GM21526 (cell line): ENCODE results near the gene NCKAP5L.

Source experiments
- ATAC-seq: cut with Tn5 transposase; IDR thresholded peaks from one replicate; pipeline ENCODE4 v1.9.1; 2021; ENCODE audit warnings: moderate library complexity; ENCODE audit not compliant: unreplicated experiment, low FRiP score

The NCKAP5L gene

DNA sequence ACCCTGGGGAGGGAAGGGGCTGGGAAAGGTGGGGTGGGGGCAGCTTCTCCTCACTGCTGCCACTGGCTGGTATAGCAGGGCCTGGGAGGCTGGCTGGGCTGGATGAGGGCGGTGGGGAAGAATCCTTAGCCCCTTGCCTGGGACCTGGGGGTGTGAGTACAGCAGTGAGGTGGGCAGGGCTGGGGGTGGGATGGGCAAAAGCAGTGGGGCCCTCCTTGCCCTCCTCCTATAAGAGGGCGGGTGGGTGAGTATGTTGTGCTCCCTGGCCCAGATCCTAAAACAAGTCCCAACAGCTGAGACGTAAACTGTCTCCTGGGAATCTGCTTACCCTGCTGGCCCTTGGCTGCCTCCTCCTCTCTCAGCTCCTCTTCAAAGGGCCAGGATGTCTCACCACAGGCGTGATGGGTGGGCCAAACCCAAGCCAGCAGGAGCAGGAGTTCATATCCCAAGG is 2.2 kb downstream of the NCKAP5L start:
- ATAC-seq: no peak

DNA sequence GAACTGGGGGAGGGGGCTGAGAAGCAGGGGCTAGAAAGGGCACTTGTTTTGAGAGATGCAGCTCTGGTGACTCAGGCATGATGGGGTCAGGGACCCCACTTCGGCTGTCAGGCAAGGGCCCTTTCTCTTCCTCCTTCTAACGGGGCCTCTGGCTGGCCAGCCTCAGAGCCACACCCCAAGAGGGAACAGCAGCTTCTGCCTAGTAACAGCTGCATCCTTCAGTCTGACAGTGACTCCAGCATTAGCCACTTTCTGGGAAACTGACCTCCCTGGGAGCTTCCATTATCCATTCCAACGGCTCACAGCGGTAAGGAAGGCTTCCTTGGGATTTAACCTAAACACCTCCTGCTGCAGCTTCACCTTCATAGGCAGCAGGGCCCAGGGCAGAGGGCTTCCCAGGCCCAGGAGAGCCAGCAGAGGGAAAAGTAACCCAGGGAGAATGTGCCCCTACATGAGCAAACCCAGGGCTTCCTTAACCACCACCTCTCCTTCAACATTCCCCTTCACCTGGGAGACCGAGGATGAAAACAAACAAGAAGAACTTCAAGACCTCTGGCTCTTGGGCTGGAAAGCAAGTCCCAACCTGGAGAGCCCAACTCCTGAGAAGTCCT is 2.7 kb downstream of the NCKAP5L start:
- ATAC-seq: no peak

DNA sequence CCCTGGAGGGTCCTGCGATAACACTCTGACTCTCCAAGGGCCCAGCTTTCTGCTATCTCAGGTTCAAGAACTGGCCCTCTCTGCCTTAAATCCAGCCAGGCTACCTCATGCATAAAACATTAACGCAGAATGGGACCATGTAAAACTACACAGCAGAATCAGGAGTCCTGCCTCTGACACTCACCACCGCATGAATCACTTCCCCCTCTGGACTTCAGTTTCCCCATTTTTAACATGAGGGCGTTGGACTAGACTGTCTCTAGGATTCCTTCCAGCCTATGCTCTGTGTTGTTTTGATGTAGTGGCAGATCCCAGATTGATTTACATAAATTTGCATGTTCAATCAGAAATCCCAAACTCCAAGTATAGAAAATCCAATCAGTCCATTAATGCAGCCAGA is 3.3 kb downstream of the NCKAP5L start:
- ATAC-seq: no peak

DNA sequence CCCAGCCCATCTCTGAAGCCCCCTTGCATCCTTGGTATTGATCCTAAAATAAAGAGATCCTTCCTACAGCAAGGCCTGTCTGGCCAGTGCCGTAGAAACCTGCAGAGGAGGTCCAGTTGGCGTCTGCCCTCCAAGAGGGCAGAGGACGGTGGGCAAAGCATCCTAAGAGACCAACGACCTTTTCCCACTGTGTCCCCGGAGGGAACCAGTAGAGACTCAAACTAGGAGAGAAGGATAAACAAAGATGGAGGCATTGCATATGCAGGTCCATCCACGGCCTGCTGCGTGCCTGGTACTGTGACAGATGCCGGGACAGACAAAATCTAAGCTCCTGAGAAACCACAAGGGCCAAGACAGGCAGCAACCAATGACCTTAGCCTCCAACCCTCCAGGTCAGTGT is 3.8 kb downstream of the NCKAP5L start:
- no peak for ATAC-seq

DNA sequence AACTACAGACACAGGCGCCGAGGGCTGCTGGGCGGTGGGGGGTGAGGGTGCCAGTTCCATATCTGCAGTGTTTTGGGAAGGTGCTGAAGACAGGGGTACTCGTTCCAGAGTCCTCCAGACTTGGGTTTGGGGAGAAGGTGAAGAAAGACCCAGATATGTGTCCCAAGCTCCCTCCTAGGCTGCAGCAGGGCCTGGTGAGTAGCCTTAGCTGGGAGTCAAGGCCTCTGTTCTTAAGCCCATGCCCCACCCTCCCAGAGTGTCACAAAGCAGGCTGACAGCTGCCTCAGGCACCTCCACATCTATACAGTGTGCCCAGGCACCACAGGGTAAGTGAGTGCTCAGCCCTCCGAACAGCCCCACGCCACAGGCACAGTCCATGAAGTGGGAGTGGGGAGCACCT is 4.3 kb downstream of the NCKAP5L start:
- ATAC-seq: no peak

DNA sequence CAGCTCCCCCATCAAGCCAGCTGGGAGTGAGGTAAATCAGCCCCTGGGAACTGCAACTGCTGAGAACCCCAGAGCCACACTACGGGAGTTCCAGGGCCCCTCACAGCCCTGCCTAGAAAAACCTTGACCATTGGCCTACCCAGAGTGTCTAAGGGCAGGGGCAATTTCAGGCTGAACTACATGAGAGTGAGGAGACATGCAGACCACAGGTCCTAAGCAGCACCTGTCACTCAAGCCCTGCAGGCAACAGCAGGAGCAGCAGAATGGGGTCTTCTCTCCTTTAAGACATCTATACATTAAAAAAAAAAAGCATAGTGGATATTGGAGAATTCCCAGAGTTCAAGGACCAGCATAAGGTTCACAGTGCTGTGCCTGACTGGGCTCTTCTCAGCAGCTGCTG is 4.9 kb downstream of the NCKAP5L start:
- ATAC-seq: no peak

DNA sequence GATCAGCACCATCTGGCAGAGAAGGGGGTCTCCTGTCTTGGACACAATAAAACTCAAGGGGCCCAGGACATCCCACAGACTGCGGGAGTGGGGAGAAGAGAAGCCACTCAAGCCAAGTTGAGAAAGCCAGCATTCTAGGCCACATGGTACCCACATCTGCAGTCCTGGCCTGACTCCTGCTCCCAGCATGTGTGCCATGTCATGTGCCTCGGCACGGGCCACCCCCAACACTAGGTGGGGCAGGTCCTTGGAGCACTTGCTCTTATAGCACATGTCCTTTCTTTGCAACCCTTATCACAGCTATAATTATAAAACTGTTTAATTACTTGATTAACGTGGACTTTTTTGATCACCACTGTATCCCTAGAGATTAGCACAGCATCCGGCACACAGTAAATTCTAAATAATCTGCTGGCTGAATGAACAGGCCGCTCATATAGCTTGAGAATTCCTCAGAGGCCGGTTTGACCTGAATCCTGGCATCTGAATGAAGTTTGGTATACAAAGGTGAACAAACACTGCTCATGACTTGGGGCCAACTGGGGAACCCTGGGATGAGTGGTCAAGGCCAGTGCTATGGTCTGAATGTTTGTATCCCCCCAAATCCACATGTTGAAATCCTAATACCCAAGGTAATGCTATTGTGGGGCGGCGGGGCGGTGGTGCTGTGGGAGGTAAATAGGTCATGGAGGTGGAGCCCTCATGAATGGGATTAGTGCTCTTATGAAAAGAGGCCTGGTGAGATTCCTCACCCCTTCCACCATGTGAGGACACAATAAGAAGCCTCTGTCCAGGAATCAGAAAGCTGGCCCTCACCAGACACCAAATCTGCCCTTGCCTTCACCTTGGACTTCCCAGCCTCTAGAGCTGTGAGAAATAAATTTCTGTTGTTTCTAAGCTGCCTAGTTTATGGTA is 6.6 kb downstream of the NCKAP5L start:
- no peak for ATAC-seq

DNA sequence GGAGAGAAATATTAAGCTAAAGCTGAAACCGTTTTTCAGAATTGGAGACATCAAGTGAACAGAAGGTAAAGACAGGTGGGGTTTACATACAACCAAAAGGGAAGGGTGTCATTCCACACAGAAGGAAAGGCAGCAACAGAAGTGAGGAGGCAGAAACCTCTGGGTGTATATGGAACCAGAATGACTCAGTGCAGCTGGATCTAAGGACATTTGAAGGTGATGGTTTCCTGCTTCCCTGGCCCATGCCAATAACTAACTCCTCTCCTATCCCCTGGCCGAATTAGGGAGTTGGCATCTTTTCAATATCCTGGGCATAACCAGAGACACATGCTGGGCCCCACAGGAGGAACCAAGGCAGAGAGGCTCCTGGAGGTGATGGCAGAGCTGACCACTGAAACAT is 8.4 kb downstream of the NCKAP5L start:
- ATAC-seq: no peak

DNA sequence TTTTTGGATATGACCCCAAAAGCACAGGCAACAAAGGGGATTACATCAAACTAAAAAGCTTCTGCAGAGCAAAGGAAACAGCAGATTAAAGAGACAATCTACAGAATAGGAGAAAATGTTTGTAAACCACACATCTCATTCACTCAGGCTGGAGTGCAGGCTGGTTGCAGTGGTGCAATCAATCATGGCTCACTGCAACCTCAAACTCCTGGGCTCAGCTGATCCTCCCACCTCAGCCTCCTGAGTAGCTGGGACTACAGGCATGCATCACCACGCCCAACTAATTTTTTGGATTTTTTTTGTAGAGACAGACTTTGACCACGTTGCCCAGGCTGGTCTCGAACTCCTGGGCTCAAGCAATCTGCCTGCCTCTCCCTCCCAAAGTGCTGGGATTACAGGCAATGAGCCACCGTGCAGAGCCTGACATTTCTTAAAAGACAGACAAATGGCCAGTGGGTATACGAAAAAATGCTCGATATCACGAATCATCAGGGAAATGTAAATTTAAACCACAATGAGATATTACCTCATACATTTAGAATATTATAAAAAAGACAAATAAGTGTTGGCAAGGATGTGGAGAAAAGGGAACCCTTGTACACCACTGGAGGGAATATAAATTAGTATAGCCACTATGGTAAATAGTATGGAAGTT is 9.8 kb downstream of the NCKAP5L start:
- ATAC-seq: no peak

DNA sequence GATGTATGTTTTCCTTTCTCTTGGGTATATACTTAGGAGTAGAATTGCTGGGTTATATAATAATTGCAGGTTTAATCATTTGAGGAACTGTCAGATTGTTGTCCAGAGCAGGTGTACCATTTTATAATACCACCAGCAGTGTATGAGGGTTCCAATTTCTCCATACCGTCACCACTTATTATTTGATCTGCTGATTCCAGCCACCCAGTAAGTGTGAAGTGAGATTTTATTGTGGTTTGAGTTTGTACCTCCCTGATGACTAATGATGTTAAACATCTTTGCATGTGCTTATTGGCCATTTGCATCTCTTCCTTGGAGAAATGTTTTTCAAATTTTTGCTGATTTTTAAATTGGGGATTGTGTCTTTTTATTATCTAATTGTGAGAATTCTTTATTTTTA is 15.1 kb downstream of the NCKAP5L start:
- ATAC-seq: no peak

DNA sequence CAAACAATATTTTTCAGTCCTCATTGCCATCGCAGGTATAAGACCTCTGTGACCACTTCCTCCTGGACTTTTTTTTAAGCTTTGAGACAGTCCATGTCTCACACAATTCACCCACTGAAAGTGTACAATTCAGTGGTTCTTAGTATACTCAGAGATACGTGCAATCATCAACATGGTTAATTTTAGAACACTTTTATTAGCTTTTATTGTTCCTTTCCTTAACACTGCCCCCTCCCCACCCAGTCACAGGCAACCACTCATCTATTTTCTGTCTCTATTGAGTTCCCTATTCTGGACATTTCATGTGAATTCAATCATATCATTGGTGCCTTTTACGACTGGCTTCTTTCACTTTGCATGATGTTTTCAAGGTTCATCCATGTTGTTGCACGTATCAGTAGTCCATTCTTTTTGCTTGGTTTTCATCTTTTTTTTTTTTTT is 16.2 kb downstream of the NCKAP5L start:
- ATAC-seq: no peak

DNA sequence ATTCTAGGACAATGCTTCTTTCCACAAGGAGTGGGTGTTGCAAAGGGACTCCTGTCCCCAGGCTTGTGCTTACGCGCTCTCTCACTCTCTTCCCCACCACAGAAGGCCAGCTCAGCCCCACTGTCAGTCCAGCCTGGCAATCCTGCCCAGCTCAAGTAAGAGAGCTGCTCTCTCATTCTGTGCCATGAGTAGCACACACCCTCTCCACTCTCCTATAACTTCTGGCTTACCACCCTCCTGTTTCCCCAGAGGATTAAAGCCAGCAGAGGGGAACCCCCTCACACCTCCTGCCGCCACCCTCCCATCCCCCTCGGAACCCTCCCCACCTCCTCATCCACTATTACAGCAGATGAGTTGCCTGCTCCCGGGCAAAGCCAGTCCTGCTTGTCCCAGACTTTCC is 17.1 kb downstream of the NCKAP5L start:
- ATAC-seq: no peak

DNA sequence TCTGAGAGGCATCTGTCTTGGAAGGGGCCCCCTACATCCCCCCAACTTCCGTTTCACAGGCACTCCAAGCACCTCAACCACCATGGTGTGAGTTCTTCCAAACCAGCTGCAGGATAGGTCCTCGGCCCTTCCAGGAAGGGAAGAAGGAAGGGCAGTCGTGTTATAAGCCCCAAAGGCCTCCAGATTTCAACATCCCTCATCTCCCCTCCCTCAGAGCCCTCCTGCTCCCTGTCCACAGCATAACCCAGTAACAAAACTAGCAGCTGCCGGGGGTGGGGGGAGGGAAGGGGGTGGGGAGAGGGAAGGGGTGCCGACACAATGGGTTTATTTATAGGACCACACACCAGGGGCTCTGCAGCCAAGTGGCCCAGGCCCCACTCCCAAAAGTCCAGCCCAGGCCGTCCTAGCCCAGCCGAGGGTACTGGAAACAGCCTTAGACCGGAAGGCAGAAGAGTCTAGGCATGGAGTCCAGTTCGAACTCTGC is 18.3 kb downstream of the NCKAP5L start:
- no peak for ATAC-seq

DNA sequence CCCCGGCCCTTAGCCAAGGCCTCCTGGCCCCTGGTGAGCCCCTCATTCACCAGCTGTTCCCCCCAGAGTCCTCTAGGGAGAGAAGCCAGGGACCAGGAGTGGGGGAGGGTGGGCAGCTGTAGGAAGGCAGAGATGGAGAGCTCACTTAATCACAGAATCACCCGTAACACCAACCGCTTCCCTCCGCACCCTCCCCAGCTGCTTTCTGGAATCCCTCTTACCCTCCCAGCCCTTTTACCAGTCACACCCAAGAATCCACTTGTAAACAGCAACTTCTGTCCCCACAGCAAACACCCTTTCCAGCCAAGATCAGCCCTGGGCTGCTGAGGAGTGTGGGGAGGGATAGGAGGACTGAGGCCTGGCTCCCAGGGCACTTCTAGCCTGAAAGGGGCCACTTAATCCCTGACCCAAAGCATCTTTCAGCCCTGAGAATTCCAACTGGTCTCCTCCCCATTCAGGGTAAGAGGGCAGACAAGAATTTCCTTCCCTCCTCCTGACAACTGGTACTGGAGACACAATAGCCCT is 18.8 kb downstream of the NCKAP5L start:
- no peak for ATAC-seq

DNA sequence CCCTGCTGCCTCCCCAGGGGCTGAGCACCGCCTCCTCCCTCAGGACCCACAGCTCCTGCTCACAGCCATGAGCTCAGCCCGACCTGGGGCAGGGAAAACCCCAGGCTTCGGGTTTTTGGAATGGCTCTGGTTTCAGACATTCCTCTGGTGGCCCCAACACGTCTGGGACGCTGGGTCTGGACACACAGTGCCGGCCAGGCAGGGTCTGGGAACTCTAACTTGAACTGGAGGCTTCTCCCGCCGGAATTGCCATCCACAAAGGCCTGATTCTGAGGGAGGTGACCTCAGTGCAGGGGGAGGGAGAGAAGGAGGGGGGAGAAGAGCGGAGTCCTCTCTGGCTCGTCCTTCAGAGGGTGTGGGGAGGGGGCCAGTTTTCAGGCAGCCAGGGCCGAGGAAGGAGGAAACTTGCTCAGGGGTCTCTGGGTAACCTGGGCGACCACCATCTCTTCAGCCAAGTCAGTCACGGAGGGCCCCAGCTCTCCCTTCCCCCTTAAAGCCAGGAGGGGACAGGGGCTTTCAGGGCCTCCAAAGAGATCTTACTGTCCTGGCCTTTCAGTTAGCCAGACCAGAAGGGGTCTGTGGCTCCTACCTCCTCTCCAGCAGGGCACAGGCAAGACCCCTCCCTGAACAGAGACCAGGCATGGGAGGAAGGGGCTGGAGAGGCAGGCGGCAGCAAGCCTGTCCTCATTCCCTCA is 19.4 kb downstream of the NCKAP5L start:
- no peak for ATAC-seq

DNA sequence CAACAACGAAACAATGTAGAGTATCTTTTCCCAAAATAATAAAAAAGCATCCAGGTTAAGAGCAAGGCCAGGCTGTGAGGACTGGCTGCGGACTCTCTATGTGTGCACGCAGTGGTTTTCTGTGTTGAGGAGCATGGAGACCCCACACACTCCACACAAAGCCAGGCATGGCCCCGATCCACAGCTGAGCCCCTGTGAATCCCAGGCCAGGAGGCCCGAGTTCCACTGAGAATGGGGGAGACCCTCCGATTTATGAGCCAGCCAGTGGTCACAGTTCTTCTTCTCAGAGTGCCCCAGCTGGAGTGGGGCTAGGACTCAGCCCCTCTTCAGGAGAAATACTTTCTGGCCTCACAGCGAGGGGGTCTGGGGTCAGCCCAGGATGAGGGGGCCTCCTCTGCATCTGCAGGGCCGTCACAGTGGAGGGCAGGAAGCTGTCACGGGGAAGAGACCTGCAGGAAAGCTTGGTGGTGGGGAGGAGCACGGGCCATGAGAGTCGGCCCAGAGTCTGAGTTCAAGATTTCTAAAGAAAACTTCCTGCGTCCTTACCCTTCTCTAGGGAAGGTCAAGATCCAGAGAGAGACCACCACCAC is 20.1 kb downstream of the NCKAP5L start:
- no peak for ATAC-seq

DNA sequence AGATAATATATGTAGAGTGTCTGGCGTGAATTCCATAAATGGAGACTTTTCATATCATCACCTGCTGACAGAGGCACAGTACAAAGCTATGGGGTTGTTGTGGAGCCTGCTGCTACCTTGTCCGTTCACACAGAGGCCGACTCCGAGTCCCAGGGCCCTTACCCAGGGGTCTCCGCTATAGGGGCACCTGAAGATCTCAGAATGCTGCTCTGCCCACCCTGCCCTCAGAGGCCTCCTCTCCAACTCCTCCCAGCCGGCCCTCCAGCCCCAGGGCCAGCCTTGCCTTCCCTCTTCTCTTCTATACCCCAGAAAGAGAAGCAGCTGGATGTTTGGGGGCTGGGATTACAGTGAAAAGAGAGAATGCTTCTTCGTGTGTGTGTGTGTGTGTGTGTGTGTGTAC is 21.3 kb downstream of the NCKAP5L start:
- no peak for ATAC-seq

DNA sequence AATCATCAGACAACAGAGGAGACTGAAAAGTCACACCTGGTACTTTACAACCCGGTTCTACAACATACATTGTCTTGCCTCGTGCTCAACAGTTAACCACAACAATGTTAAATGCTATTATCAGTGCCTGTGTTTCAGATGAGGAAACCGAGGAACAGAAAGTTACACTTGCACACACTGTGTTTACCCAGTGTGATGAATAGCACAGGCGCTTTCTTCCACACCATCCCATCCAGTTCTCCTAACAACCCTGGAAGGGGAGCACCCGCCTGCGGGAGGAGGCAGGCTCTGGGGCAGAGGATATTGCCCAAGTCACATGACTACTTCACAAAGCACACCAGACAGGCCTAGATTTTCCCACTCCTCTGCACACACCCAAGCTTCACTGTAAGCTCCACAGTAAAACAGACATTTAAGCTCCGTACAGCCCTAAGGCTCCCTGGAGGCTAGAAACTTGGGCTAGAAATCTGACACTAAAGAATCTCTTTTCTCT is 21.8 kb downstream of the NCKAP5L start:
- ATAC-seq: no peak

DNA sequence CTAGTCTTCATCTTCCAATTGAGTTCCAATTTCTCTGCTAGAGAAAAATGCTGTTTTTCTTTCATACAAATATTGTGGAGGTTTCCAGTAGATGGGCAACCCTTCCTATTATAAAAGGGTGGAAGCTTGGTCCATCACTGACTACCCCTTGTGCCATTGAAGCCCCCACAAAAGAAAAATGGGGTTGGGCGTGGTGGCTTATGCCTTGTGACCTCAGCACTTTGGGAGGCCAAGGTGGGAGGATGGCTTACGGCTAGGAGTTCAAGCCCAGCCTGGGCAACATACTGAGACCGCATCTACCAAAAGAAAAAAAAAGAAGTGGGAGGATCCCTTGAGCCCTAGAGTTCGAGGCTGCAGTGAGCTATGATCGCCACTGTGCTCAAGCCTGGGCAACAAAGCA is 22.8 kb downstream of the NCKAP5L start:
- no peak for ATAC-seq

DNA sequence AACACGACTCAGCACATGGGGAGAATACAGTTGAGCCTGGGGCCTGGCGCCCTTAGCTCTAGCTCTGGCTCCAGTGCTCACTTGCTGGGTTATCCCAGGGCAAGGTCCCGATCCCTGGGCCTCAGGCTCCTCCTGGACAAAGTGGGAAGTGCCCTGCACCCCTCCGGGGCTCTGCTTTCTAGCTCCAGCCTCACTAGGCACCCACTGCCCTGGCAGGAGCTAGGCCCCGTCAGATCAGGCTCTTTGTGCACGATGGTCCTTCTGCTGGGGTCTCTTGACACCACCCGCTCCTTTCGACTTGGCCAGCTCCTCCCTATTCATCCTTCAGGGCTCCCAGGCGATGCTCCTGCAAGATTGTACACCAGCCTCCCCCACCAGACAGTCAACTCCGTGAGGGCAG is 23.4 kb downstream of the NCKAP5L start:
- ATAC-seq: no peak
